Lower leg skin (tissue), 4 donors: Measurements from ENCODE around the gene PNPLA3. TPM values are rescaled to one million over a fixed set of nuclear protein-coding genes. Genes with fewer than 3 reads are reported as not detected.

Experiments
- DNase-seq, 2 donors: peaks; one replicate each; pipeline ENCODE4 v3.0.0-alpha.2; 2019; ENCODE audit warnings: low spot score in 2 of 2
- H3K4me3 ChIP-seq: fragments of 200-600 bp; sonication (generic); 2 replicates; pipeline ENCODE4 v1.5.1; 2017; ENCODE audit warnings: mild to moderate bottlenecking, low read depth; ENCODE audit not compliant: poor library complexity, severe bottlenecking
- CTCF ChIP-seq, 3 donors: fragments of 450-650 bp; IDR thresholded peaks; one replicate each; pipeline ENCODE4 v1.5.1; 2016; ENCODE audit warnings: antibody characterized with exemption in 3 of 3, mild to moderate bottlenecking in 3 of 3, moderate library complexity in 2 of 3
- POLR2A ChIP-seq, 2 donors: fragments of 450-650 bp; IDR thresholded peaks; one replicate each; pipeline ENCODE4 v1.6.1; 2016 to 2017; ENCODE audit warnings: antibody characterized with exemption in 2 of 2, mild to moderate bottlenecking in 1 of 2, moderate library complexity in 1 of 2
- WGBS, 2 donors: methylation state at CpG; one replicate each; pipeline ENCODE4 v1.1.5; 2018; 5-methylcytosine and 5-hydroxymethylcytosine counted together
- intact Hi-C: fragments of 100-400 bp; cut with DNase I; formaldehyde crosslinking; loops from one replicate; pipeline ENCODE4 v1.15.0; 2023; ENCODE audit warnings: low total_unique reads
- total RNA-seq, 4 donors: library from RNA; depleted of rRNA; stranded (reverse); fragments of >200 nt; gene quantifications; one replicate each; pipeline ENCODE4 v1.1.0, GENCODE V29; 2016

The PNPLA3 gene
- total RNA-seq, 4 donors from 2014 or later, result 14.0 to 22.9 (median 20.4) TPM

GRCh38 chr22:43880541-43880991, 43.0 kb upstream of the PNPLA3 start:
- no peak for DNase-seq
- intact Hi-C loops, result no loop called here
- H3K4me3 ChIP-seq, result no peak overlapping the region
- 79 to 86% methylated on average over 15 of the region's 15 CpGs for WGBS, 2 donors
- TF ChIP-seq POLR2A (IDR thresholded peaks at IDR 0.05), result no peak
- no peak for TF ChIP-seq CTCF (IDR thresholded peaks at IDR 0.05)

GRCh38 chr22:43881091-43882061, 42.2 kb upstream of the PNPLA3 start:
- TF ChIP-seq CTCF (IDR thresholded peaks at IDR 0.05) (no peak), POLR2A (IDR thresholded peaks at IDR 0.05) (no peak)
- no peak overlapping the region for H3K4me3 ChIP-seq
- DNase-seq, result no peak
- WGBS, 2 donors, result 76 to 81% methylated on average over 12 to 18 of the region's 19 CpGs
- intact Hi-C loops, result no loop called here

GRCh38 chr22:43882122-43882767, 41.4 kb upstream of the PNPLA3 start:
- H3K4me3 ChIP-seq, result no peak overlapping the region
- intact Hi-C loops, result no loop called here
- no peak for DNase-seq
- 84 to 87% methylated on average over 9 of the region's 9 CpGs for WGBS, 2 donors
- TF ChIP-seq CTCF (IDR thresholded peaks at IDR 0.05), result no peak
- no peak for TF ChIP-seq POLR2A (IDR thresholded peaks at IDR 0.05)

- 36 to 37% methylated on average over 12 to 14 of the region's 14 CpGs for WGBS, 2 donors
- DNase-seq, result no peak
- intact Hi-C loops, result no loop called here
- TF ChIP-seq CTCF (IDR thresholded peaks at IDR 0.05) (no peak), POLR2A (IDR thresholded peaks at IDR 0.05) (no peak)
- H3K4me3 ChIP-seq, result no peak overlapping the region
These were observed 40.5 kb upstream of the PNPLA3 start for GRCh38 chr22:43883012-43883661.

- WGBS, 2 donors, result 87 to 90% methylated on average over 13 to 17 of the region's 17 CpGs
- TF ChIP-seq POLR2A (IDR thresholded peaks at IDR 0.05), result no peak
- no peak for TF ChIP-seq CTCF (IDR thresholded peaks at IDR 0.05)
- intact Hi-C loops, result no loop called here
- no peak overlapping the region for H3K4me3 ChIP-seq
- no peak for DNase-seq
These were observed 39.7 kb upstream of the PNPLA3 start for GRCh38 chr22:43883719-43884415.
